ENCODE data around the gene SH3RF1.
"Not testable (repeated sequence)": the region's sequence is repeated elsewhere in the genome, so short reads cannot be mapped to it uniquely, and the experiment has no call there.

SH3RF1 gene

DNA sequence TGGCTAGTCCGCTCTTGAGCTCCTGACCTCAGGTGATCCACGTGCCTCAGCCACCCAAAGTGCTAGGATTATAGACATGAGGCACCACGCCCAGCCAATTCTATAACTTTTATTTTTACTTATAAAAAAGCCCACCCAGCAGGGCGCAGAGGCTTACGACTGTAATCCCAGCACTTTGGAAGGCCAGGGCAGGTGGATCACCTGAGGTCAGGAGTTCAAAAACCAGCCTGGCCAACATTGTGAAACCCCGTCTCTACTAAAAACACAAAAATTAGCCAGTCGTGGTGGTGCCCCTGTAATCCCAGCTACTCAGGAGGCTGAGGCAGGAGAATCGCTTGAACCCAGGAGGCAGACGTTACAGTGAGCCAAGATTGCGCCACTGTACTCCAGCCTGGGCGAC is 73.5 kb downstream of the SH3RF1 start:
- DNase-seq = not testable (repeated sequence)

DNA sequence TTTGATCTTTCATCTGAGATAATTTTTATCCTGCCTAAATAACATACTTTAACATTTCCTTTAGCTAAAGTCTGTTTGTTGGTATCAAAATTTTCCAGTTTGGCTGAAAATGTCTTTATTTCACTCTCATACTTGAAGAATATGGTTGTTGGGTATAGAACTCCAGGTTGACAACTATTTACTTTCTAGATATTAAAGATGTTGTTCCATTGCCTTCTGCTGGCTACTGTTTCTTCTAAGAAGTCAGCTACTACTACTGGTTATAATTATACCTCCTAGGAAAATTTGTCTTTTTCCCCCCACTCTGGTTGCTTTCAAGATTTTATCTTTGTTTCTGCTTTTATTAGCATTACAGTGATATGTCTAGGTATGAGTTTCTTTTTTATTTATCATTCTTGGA is 75.7 kb downstream of the SH3RF1 start:
- DNase-seq = no peak

- not testable (repeated sequence) for DNase-seq
These were observed 80.8 kb downstream of the SH3RF1 start for GRCh38 chr4:169189968-169190367.

DNA sequence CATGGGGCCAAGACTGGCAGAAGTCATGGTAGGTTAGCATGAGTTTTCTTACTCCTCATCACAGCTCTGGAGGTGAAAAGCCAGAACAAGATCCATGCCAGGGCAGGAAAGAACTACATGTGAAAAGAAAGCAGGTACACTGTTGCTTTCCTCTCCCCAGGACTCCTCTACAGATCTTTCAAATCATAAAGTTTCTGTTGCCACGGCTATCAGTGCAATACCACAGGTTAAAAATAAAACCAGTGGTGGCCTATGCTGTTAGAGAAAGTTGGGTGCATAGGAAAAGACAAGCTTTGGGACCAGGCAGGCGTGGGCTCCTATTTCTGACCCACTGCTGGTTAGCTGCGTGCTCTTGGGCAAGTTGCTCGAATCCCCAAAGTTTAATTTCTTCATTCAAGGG is 81.4 kb downstream of the SH3RF1 start:
- DNase-seq = no peak

- no peak for DNase-seq
These were observed 82.6 kb downstream of the SH3RF1 start for GRCh38 chr4:169188204-169188603.

DNA sequence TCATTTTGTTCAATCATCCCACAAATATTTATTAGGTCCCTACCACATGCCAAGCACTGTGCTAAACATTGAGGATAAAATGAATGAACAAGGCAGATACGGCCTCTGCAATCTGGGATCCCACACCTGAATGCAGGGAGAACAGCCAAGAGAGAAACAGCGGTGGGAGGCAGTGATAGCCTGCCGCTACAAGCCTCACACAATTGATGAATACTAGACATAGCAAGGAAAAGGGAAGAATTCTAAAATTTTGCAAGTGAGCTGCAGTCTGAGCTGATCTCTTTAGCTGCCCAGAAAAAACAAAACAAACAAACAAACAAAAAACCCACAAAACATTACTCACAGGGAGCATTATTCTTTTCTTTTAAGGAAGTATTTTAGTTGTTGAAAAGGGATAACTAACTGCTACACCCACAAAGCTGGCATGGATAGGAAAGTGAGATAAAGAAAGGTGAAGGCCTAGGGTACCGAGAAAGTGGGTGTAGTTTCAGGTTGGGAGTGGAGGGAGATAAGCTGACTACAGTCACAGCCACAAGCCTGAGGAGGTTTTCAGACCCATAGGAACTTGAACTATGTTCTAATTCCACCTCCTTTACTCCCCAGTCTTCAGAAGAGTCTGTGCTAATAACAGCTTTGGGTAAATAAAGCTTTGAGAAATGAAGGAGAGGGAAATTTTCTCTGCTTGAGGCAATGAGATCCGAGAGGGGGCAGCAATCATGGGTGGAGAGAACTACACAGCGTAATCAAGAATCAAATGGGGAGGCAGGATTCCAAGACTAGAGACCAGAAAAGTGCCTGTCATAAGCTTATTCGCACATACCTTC is 85.4 kb downstream of the SH3RF1 start:
- DNase-seq = no peak

- no peak for DNase-seq
These were observed 86.1 kb downstream of the SH3RF1 start for GRCh38 chr4:169184686-169185085.

DNA sequence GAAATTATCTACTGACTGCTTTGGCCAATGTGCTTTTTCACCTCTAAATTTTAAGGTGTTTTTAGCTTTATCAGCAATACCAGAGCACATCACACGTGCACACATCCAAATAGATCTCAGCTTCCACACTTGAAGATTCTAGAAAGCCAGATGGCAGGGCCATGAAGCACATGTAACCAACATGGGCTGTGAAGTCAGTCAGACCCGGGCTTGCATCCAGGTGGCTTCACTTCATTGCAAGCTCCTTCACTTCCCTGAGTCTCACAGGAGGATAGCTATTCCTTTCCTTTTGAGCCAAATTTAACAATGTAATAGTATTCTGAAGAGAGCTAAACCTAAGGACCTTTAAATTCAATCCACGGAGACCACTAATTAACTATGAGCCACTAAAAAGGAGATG is 86.5 kb downstream of the SH3RF1 start:
- DNase-seq = no peak

DNA sequence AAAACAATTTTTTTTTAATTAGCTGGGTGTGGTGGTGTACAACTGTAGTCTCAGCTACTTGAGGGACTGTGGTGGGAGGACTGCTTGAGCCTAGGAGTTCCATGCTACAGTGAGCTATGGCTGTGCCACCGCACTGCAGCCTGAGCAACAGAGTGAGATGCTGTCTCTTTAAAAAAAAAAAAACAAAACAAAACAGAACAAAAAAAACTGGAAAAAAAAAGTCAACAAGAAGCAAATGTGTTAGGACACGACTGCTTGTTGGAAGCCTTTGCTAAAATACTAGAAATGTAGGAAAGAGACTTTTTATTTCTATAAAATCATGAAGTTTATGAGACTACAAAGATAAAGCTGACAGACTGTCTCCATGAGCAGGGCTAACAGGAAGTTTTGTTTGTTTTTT is 87.2 kb downstream of the SH3RF1 start:
- no peak for DNase-seq

GRCh38 chr4:169179609-169180521 is 90.9 kb downstream of the SH3RF1 start:
- DNase-seq = no peak

DNA sequence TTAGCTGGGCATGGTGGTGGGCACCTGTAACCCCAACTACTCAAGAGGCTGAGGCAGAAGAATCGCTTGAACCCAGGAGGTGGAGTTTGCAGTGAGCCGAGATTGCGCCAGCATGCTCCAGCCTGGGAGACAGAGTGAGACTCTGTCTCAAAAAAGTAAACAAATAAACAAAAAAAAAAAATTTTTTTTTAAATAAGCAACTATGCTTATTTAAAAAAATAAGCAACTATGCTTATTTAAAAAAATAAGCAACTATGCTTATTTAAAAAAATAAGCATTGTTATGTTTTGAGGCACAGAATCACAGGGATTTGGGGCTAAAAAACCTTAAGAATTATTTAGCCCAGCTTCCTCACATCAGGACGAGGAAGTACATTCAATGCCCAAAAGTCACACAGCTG is 92.7 kb downstream of the SH3RF1 start:
- DNase-seq = not testable (repeated sequence)

DNA sequence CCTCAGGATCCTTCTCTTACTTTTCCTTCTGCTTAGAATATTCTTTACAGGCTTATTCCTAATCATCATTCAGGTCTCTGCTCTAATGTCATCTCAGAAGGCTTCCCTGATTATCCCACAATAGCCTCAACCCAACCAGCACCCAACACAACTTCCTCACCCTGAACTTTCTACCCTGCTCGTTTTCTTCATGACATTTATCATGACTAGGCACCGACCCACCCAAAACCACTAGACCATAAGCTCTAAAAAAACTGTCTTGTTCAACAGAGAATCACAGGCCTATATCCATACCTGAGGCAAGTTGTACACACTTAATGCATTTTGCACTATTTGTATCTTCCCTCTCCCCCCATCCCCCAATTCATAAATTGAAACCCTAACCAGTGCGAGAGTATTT is 95.3 kb downstream of the SH3RF1 start:
- DNase-seq = no peak

- DNase-seq = no peak
These were observed 95.7 kb downstream of the SH3RF1 start for GRCh38 chr4:169175035-169175434.

- no peak for DNase-seq
These were observed 96.5 kb downstream of the SH3RF1 start for GRCh38 chr4:169174247-169174646.

DNA sequence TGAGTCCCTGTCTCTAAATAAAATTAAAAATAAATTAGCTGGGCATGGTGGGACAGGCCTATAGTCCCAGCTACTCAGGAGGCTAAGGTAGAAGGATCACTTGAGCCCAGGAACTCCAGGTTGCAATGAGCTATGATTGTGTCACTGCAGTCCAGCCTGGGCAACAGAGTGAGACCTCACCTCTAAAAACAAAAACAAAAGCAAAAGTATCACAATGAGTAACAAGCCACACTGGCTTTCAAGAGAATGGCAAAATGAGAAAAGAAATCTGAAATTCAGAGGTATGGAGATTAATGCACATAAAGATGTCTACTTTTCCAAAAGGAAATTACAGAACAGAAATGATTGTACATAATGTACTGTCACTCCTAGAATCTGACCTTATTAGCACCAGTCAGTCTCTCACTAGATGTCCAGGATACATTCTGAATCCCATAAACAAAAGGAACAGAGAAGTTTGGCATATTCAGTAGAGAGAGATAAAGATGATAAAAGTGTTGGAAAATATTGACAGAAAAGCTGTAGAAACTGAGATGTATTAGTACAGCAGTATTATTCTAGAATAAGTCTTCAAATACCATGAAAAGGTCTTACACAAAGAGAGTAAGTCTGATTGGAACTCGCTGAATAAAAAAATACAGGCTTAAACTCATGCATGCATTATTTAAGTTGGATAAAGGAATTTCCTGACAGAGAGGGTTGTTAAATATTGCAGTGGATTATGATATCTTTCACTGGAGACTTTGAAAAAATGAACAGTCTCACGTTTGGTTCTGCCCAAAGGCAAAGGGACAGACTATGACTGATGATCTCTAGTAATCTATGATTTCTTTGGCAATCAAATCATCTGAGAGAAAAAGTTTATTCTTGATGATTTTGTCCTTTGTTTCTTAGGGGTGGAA is 102.5 kb downstream of the SH3RF1 start:
- no peak for DNase-seq

DNA sequence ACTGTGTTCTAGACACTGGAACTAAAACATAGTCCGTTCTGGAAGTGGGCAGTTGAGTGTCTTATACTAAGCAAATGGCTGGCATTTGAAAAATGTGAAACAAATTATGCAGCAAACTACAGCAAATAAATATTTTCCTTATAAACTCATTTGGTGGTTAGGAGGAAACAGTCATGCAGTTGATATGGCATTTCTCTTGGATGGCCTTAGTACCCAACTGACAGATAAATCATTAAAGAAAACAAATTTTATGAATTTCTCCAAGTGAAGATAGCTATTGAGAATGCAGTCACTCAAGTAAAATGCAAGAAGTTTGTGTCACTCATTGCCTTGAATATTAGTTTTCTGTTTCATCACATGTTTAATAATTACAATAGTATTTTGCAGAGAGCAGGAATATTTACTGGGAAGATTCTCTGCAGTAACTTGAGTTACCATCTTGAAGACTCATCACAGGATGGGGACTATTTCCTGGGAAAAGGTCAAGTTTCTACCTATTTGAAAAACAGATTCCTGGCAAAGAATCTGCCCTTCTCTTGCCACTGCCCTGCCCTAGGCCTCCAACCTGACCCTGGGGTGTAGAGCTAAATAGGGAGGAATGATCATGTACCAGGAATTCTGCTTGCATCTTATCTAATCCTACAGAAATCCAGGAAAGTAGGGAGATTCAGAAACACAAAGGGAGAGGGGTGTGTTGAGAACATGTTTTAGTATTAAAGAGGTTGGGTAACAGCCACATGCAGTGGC is 105.9 kb downstream of the SH3RF1 start:
- no peak for DNase-seq

GRCh38 chr4:169163947-169164668 is 106.6 kb downstream of the SH3RF1 start:
- DNase-seq = no peak

DNA sequence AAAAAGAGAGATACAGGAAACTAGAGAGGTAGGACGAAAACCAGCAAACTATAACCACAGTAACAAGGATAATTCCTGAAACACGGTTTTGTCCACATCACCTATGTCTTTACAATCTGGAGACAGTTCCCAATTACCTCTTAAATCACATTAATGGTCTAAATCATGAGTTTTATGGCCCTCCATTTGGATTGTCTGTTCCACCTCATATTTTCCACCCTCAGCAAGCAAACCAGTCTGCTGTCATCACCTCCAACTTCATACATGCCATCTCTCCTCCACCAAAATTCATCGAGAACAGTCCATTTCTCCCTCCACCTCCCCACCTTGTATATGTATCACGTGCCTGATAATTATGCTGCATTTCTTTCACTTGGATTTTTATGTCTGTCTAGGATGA is 107.3 kb downstream of the SH3RF1 start:
- no peak for DNase-seq

GRCh38 chr4:169160825-169161224 is 109.9 kb downstream of the SH3RF1 start:
- no peak for DNase-seq

DNA sequence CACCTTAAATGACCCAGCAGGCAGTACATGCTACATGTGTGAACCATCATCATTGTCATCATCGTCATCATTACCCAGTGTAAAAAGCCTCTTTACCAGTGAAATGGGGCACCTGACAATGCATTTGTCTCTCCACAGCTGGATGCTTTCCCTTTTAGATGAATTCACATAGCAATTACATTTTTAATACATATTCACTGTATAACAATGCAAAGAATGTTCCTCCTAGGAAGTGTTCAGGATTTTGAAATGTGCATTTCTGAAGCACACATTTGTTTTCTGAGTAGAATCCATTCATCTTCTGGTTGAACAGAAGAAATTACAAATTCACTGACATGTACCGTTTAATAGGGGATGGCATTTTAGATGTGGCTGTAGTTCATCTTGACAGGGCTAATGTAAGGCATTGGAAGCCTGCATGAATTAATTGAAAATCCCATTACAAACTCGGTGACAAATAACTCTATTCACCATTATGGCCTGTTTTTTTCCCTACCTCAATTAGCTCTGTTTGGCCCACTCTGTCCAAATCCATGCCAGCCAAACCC is 111.1 kb downstream of the SH3RF1 start:
- no peak for DNase-seq

- no peak for DNase-seq
These were observed 111.9 kb downstream of the SH3RF1 start for GRCh38 chr4:169158861-169159260.
